GM12873 (cell line): Measurements from ENCODE around the gene MYO5B.

Experiments used
- CTCF ChIP-seq: IDR thresholded peaks from 2 replicates; pipeline ENCODE4 v1.5.1; 2012; ENCODE audit warnings: low read depth, mild to moderate bottlenecking, moderate library complexity, low read length, control low read depth; ENCODE audit not compliant: insufficient read depth; ENCODE audit errors: missing control alignments

Gene MYO5B

GRCh38 chr18:49967171-49967570 is 227.8 kb downstream of the MYO5B start:
- no peak for TF ChIP-seq CTCF

- no peak for TF ChIP-seq CTCF
Measured at GRCh38 chr18:49966090-49966489, 228.9 kb downstream of the MYO5B start.

- no peak for TF ChIP-seq CTCF
Measured at GRCh38 chr18:49963217-49963616, 231.7 kb downstream of the MYO5B start.

DNA sequence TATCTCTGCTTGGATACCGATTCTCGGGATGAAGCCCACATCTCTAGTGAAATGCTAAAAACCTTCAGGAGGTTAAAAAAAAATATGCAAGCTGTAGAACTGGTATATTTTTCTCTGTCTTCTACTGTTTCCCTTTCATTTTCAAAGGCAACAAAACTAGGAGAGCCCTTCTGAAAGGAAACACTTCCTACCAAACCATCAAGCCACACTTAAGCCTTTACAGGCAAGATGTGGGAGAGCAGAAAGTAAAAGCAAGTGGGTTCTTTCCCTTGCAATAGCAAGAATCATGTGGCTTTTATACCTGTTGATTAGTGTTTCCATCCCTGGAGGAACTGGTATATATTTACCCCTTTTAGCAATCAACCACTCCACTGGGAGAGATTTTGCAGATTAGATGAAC is 233.7 kb downstream of the MYO5B start:
- TF ChIP-seq CTCF: no peak

GRCh38 chr18:49960376-49960775 is 234.6 kb downstream of the MYO5B start:
- no peak for TF ChIP-seq CTCF

- TF ChIP-seq CTCF: no peak
Measured at GRCh38 chr18:49959176-49959575, 235.8 kb downstream of the MYO5B start.

DNA sequence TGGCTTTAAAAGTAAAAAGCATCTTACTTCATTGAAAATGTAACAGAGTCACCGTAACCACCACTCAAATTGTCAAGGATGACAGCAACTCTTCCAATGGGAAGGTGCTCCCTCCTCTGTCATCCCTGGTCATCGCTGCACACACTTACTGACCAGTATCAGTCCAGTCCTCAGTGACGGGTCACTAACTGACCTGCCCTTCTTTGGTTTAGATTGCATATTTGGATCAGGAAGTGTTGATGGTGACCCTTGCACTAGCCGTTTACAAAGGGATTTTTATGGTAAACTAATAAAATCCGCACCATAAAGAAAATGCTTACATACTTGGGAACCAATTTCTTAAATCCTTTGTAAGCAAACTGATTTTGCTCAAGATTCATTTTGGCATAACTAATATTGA is 239.7 kb downstream of the MYO5B start:
- TF ChIP-seq CTCF: no peak
